ENCODE data around the gene RHCG.

- TF ChIP-seq CTCF (IDR thresholded peaks at IDR 0.05) (no peak), EP300 (IDR thresholded peaks at IDR 0.05) (no peak), POLR2A (IDR thresholded peaks at IDR 0.05) (no peak)
These were observed 29.8 kb upstream of the RHCG start for GRCh38 chr15:89526181-89526580.

Data from tibial nerve (tissue), 4 donors.